DMS153 (cell line): Measurements from ENCODE around the gene SFT2D3.

Source experiments
- DNase-seq: peaks from one replicate; lab custom pipeline; 2025; lab: John Stamatoyannopoulos, UW

SFT2D3 gene

GRCh38 chr2:127681976-127682857, 19.1 kb upstream of the SFT2D3 start:
- no peak for DNase-seq

GRCh38 chr2:127683056-127683455, 18.2 kb upstream of the SFT2D3 start:
- no peak for DNase-seq

- no peak for DNase-seq
Observed at GRCh38 chr2:127683757-127684156, 17.5 kb upstream of the SFT2D3 start.

- no peak for DNase-seq
Observed at GRCh38 chr2:127685410-127686080, 15.8 kb upstream of the SFT2D3 start.

GRCh38 chr2:127688405-127688804, 12.9 kb upstream of the SFT2D3 start:
- DNase-seq: no peak

GRCh38 chr2:127690696-127691095, 10.6 kb upstream of the SFT2D3 start:
- DNase-seq: no peak

- no peak for DNase-seq
Observed at GRCh38 chr2:127694986-127695385, 6.3 kb upstream of the SFT2D3 start.

GRCh38 chr2:127695491-127696472, 5.5 kb upstream of the SFT2D3 start:
- no peak for DNase-seq

- DNase-seq: no peak
Observed at GRCh38 chr2:127697482-127698180, 3.7 kb upstream of the SFT2D3 start.

GRCh38 chr2:127698553-127699355, 2.5 kb upstream of the SFT2D3 start:
- no peak for DNase-seq

GRCh38 chr2:127700527-127701192, 637 bp upstream of the SFT2D3 start:
- DNase-seq: peak; percentile 66

GRCh38 chr2:127701651-127702394, 526 bp downstream of the SFT2D3 start:
- peak; percentile 30 for DNase-seq

- DNase-seq: no peak
Observed at GRCh38 chr2:127702395-127703009, 1.2 kb downstream of the SFT2D3 start.

- DNase-seq: no peak
Observed at GRCh38 chr2:127703282-127703681, 2.0 kb downstream of the SFT2D3 start.

GRCh38 chr2:127704641-127705390, 3.5 kb downstream of the SFT2D3 start:
- DNase-seq: no peak

GRCh38 chr2:127705391-127706065, 4.2 kb downstream of the SFT2D3 start:
- no peak for DNase-seq

- DNase-seq: no peak
Observed at GRCh38 chr2:127706215-127706990, 5.1 kb downstream of the SFT2D3 start.
